Measurements from ENCODE around the gene NUAK2.

NUAK2 gene

GRCh38 chr1:205304695-205305070, 16.9 kb downstream of the NUAK2 start:
- no peak overlapping the region for H2AFZ ChIP-seq
- H3K36me3 ChIP-seq (ENCODE audit: control insufficient read depth, insufficient read depth, low read length): no peaks in the 10 kb centered on the region
- H3K27ac ChIP-seq: no peak overlapping the region
- H3K79me2 ChIP-seq: peaks cover 6% of the 10 kb centered on the region
- no peaks in the 10 kb centered on the region for H3K4me1 ChIP-seq
- no peak overlapping the region for H3K9ac ChIP-seq
- no peak overlapping the region for H3K4me3 ChIP-seq (ENCODE audit: low read depth, low read length)
- no peaks in the 10 kb centered on the region for H3K9me3 ChIP-seq (ENCODE audit: control insufficient read depth, low read length)
- no peak for TF ChIP-seq CTCF (IDR thresholded peaks at IDR 0.05)
- no peaks in the 10 kb centered on the region for H3K27me3 ChIP-seq (ENCODE audit: control insufficient read depth, insufficient read depth, low read length)
- no peak overlapping the region for H3K4me2 ChIP-seq (ENCODE audit: low read length)

GRCh38 chr1:205304046-205304694, 17.4 kb downstream of the NUAK2 start:
- peaks cover 4% of the 10 kb centered on the region for H3K79me2 ChIP-seq
- no peak overlapping the region for H3K4me3 ChIP-seq (ENCODE audit: low read depth, low read length)
- no peaks in the 10 kb centered on the region for H3K27me3 ChIP-seq (ENCODE audit: control insufficient read depth, insufficient read depth, low read length)
- H3K27ac ChIP-seq: no peak overlapping the region
- no peak overlapping the region for H2AFZ ChIP-seq
- no peaks in the 10 kb centered on the region for H3K36me3 ChIP-seq (ENCODE audit: control insufficient read depth, insufficient read depth, low read length)
- H3K4me2 ChIP-seq (ENCODE audit: low read length): no peak overlapping the region
- no peaks in the 10 kb centered on the region for H3K4me1 ChIP-seq
- H3K9me3 ChIP-seq (ENCODE audit: control insufficient read depth, low read length): no peaks in the 10 kb centered on the region
- H3K9ac ChIP-seq: no peak overlapping the region
- no peak for TF ChIP-seq CTCF (IDR thresholded peaks at IDR 0.05)

- no peaks in the 10 kb centered on the region for H3K79me2 ChIP-seq
- no peak overlapping the region for H3K9ac ChIP-seq
- H3K36me3 ChIP-seq (ENCODE audit: control insufficient read depth, insufficient read depth, low read length): no peaks in the 10 kb centered on the region
- H3K27ac ChIP-seq: no peak overlapping the region
- no peaks in the 10 kb centered on the region for H3K4me1 ChIP-seq
- no peaks in the 10 kb centered on the region for H3K9me3 ChIP-seq (ENCODE audit: control insufficient read depth, low read length)
- no peak overlapping the region for H3K4me2 ChIP-seq (ENCODE audit: low read length)
- no peak overlapping the region for H3K4me3 ChIP-seq (ENCODE audit: low read depth, low read length)
- no peaks in the 10 kb centered on the region for H3K27me3 ChIP-seq (ENCODE audit: control insufficient read depth, insufficient read depth, low read length)
- no peak overlapping the region for H2AFZ ChIP-seq
- no peak for TF ChIP-seq CTCF (IDR thresholded peaks at IDR 0.05)
These were observed 18.2 kb downstream of the NUAK2 start for GRCh38 chr1:205303247-205303888.

- TF ChIP-seq CTCF (IDR thresholded peaks at IDR 0.05): no peak
- Histone ChIP-seq H3K9ac (no peak overlapping the region), H3K4me1 (no peaks in the 10 kb centered on the region), H2AFZ (no peak overlapping the region), H3K4me3 (ENCODE audit: low read depth, low read length) (no peak overlapping the region), H3K27ac (no peak overlapping the region), H3K36me3 (ENCODE audit: control insufficient read depth, insufficient read depth, low read length) (no peaks in the 10 kb centered on the region), H3K27me3 (ENCODE audit: control insufficient read depth, insufficient read depth, low read length) (no peaks in the 10 kb centered on the region), H3K9me3 (ENCODE audit: control insufficient read depth, low read length) (no peaks in the 10 kb centered on the region), H3K79me2 (no peaks in the 10 kb centered on the region), H3K4me2 (ENCODE audit: low read length) (no peak overlapping the region)
These were observed 19.5 kb downstream of the NUAK2 start for GRCh38 chr1:205301842-205302588.

All from parathyroid adenoma (tissue), 2 donors.